ENCODE data around the gene TRHDE.

Gene TRHDE, protein sequence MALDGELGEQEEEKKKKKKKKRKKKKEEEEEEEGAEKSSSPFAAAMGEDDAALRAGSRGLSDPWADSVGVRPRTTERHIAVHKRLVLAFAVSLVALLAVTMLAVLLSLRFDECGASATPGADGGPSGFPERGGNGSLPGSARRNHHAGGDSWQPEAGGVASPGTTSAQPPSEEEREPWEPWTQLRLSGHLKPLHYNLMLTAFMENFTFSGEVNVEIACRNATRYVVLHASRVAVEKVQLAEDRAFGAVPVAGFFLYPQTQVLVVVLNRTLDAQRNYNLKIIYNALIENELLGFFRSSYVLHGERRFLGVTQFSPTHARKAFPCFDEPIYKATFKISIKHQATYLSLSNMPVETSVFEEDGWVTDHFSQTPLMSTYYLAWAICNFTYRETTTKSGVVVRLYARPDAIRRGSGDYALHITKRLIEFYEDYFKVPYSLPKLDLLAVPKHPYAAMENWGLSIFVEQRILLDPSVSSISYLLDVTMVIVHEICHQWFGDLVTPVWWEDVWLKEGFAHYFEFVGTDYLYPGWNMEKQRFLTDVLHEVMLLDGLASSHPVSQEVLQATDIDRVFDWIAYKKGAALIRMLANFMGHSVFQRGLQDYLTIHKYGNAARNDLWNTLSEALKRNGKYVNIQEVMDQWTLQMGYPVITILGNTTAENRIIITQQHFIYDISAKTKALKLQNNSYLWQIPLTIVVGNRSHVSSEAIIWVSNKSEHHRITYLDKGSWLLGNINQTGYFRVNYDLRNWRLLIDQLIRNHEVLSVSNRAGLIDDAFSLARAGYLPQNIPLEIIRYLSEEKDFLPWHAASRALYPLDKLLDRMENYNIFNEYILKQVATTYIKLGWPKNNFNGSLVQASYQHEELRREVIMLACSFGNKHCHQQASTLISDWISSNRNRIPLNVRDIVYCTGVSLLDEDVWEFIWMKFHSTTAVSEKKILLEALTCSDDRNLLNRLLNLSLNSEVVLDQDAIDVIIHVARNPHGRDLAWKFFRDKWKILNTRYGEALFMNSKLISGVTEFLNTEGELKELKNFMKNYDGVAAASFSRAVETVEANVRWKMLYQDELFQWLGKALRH

DNA sequence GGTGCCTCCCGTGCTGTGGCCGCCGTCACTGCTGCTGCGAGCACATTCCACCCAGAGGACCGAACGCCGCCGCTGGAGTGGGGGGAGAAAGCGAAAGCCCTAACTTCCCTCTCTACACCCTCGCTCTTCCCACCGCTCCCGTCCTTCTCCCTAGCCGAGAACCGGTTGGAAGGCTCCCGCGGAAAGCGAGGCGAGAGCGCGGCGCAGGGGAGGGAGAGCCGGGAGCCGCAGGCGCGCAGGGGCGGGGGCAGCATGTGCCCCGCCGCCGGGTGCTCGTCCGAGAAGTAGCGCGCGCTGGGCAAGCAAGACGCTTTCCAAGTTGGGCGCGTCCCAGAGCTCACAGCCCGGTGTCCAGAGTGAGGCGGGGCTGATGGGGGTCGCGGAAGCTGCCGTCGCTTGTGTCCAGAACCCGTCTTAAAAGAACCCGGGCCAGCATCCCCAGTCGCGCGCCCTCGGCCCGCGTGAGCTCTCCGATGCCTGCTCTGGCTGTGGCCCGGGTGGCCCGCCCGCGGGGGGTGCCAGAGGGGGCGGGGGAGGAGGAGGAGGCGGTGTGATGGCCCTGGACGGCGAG, at the start of gene TRHDE:
TSS of gene TRHDE (plus strand) at position 280 of the 571 bp plus-strand sequence. CDS start at position 554, 274 bp downstream.
- no peak for DNase-seq

GRCh38 chr12:72226510-72226909, 45.7 kb upstream of the TRHDE start:
- no peak for DNase-seq

DNA sequence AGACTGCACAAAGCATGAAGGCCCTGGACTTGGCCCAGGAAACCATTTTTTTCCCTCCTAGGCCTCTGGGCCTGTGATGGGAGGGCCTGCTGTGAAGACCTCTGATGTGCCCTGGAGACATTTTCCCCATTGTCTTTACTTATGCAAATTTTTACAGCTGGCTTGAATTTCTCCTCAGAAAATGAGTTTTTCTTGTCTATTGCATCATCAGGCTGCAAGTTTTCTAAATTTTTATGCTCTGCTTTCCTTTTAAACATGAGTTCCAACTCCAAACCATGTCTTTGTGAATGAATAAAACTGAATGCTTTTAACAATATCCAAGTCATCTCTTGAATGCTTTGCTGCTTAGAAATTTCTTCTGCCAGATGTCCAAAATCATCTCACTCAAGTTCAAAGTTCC, 43.7 kb upstream of the TRHDE start:
- DNase-seq = no peak

- DNase-seq = no peak
These were observed 41.6 kb upstream of the TRHDE start for GRCh38 chr12:72230589-72230988.

GRCh38 chr12:72234886-72235285, 37.3 kb upstream of the TRHDE start:
- DNase-seq = no peak

GRCh38 chr12:72236071-72236705, 36.0 kb upstream of the TRHDE start:
- DNase-seq = no peak

GRCh38 chr12:72241552-72241951, 30.6 kb upstream of the TRHDE start:
- DNase-seq = no peak

DNA sequence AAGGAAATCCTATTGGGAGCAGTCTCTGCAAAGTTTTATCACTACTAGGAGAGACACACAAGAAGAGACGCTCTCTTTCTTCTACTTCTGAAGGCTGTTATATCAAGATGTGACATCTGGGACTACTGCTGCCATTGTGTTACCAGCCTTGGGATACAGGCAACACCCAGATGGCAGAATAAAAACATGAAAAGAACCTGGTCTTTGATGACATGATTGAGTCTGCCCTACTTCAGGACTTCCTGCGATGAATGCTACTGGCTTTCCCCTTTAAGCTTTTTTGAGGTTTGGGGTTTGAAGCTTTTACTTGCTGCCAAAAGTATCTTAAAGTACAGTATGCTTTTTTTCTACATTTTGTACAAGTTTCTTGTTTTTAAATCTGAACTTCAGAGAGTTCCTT, 29.2 kb upstream of the TRHDE start:
- no peak for DNase-seq

GRCh38 chr12:72246370-72246769, 25.8 kb upstream of the TRHDE start:
- no peak for DNase-seq

GRCh38 chr12:72250346-72250745, 21.8 kb upstream of the TRHDE start:
- DNase-seq = no peak

- no peak for DNase-seq
These were observed 15.4 kb upstream of the TRHDE start for GRCh38 chr12:72256725-72257124.

DNA sequence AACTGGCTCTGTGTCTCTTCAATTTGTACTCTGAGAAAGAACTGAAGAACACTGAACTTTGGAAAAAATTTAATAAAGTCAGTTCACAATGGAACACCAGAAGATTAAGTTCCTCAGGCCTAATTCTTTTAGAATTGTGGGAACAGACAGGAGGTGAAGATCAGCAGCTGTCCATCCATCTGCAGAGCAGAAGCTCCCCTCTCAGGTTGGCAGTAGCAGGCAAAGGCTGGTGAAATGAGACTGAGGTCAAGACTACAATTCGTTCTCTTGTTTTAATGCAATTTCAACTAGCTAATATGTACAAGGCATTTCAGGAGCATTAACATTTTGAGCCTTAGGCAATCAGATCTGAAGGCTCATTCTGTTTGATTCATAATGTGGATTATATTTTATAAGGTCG, 10.3 kb upstream of the TRHDE start:
- DNase-seq = no peak

DNA sequence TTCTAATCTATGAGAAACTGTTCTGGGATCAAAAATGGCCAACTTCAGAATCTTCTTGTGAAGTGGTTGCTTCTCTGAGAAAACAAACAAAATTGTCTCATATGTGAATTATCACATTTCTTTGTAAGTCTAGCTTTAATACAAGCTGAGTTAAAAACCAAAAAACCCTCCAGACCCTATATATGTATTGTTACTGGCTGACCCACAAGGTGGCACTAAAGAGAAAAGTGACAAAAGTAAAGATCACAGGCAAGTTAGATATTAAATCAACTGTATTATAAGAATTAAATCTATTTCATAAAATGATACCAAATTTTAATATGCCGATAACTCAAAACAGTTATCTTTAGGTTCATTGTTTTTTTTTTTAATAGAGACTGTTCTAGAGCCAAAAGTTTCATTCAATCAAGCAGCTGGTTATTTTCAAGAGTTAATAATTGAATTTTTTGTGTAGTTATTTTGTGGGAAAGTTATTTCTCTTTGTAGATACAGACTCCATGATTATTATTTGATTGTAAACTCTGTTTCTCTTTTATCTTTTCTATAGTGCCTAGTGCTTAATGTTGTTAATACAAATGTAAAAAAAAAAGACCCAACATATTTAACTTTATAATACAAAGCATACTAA, 7.5 kb upstream of the TRHDE start:
- no peak for DNase-seq

DNA sequence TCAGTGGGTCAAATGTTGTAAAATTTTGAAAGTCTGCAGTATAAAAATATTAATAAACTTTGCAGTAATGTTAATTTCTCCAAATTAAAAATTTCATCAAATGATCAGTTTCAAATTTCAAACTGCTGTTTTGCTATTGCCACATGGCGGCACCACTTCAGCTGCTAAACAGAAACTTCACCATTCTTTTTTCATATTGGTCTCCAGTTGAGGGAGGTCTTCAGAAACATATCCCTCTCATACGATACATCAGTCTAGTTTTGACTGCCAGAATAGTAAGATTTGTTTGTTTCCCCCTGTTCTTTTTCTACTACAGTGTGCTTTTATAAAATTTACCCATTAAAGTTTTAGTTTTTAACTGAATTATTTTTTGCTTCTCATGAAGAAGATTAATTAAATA, 4.2 kb upstream of the TRHDE start:
- DNase-seq = no peak

- no peak for DNase-seq
These were observed 3.8 kb upstream of the TRHDE start for GRCh38 chr12:72268386-72268785.

- no peak for DNase-seq
These were observed 2.7 kb upstream of the TRHDE start for GRCh38 chr12:72269491-72269890.

GRCh38 chr12:72270246-72270645, 1.9 kb upstream of the TRHDE start:
- DNase-seq = no peak

GRCh38 chr12:72270961-72271360, 1.2 kb upstream of the TRHDE start:
- DNase-seq = no peak

DNA sequence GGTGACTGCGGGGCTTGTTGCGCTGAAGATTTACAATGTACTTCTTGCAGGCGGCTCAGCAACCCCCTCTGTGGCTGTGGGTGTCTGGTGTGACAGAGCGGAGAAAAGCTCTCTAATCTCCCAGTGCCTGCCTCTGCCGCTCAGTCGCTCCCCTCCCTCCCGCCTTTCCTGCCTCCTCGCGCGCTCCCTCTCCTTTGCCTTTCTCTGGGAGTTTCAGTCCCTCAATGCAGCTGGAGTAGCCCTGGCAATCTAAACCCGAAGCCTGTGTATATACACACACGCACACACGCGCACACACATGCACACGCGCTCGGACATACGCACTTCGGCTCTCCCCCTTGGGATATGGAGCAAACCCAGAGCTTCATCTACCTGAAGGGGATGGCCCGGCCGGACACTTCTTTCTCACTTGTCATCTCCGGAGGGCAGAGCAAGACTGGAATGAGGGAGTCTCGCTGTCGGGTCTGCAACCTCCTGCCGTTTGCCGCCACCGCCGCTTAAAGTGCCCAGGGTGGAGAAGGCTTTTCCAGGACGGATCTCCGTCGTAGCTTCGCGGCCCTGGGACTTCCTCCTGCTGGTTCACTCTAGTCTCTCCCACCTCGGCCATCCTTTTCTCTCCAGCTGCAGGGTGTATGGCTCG, 599 bp upstream of the TRHDE start:
- no peak for DNase-seq

GRCh38 chr12:72272731-72273498, 745 bp downstream of the TRHDE start:
- DNase-seq = no peak

DNA sequence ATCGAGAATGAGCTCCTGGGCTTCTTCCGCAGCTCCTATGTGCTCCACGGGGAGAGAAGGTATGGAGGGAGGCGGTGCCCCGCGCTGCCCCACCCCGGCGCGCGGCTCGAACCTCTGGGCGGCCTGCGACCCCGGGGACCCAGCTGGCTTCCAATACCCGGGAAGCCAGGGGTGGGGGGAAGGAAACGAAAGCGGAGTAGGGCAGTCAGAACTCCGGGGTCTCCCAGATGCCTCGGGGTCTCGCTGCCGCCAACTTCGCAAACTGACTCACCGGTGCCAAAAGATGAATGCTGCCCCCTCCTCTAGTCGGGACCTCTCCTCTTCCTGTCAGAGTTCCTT, 1.3 kb downstream of the TRHDE start:
- DNase-seq = no peak
